ENCODE results near the gene CMPK2. TPM values are rescaled to one million over a fixed set of nuclear protein-coding genes. Genes with fewer than 3 reads are reported as not detected.

The CMPK2 gene
- total and polyA plus RNA-seq, 9 of the 15 experiments (the other 6 are each of a cell fraction or from before 2014, with no cell fraction given): 2.6 to 10.5 (median 5.0) TPM

- TF ChIP-seq, protein P1, sequence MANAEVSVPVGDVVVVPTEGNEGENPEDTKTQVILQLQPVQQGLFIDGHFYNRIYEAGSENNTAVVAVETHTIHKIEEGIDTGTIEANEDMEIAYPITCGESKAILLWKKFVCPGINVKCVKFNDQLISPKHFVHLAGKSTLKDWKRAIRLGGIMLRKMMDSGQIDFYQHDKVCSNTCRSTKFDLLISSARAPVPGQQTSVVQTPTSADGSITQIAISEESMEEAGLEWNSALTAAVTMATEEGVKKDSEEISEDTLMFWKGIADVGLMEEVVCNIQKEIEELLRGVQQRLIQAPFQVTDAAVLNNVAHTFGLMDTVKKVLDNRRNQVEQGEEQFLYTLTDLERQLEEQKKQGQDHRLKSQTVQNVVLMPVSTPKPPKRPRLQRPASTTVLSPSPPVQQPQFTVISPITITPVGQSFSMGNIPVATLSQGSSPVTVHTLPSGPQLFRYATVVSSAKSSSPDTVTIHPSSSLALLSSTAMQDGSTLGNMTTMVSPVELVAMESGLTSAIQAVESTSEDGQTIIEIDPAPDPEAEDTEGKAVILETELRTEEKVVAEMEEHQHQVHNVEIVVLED (CRISPR knock-in tag; IDR thresholded peaks at IDR 0.05): peak; percentile 72
- no peak for TF ChIP-seq ZNF282 (CRISPR knock-in tag; IDR thresholded peaks at IDR 0.05)
- no peak for TF ChIP-seq THRB (CRISPR knock-in tag; conservative IDR thresholded peaks at IDR 0.05)
- TF ChIP-seq, protein P2, sequence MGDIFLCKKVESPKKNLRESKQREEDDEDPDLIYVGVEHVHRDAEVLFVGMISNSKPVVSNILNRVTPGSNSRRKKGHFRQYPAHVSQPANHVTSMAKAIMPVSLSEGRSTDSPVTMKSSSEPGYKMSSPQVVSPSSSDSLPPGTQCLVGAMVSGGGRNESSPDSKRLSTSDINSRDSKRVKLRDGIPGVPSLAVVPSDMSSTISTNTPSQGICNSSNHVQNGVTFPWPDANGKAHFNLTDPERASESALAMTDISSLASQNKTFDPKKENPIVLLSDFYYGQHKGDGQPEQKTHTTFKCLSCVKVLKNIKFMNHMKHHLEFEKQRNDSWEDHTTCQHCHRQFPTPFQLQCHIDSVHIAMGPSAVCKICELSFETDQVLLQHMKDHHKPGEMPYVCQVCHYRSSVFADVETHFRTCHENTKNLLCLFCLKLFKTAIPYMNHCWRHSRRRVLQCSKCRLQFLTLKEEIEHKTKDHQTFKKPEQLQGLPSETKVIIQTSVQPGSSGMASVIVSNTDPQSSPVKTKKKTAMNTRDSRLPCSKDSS (IDR thresholded peaks at IDR 0.05; ENCODE audit: low read depth, partially characterized antibody): no peak
- TF ChIP-seq POLR3G (IDR thresholded peaks at IDR 0.05; ENCODE audit: extremely low read depth, insufficient read length, insufficient replicate concordance): no peak
- TF ChIP-seq EWSR1 (IDR thresholded peaks at IDR 0.05; ENCODE audit: borderline replicate concordance, low read depth, partially characterized antibody): no peak
- 0 out of 2 replicates have a peak, but pooled peaks have one; percentile 8 for TF ChIP-seq ZNF24 (IDR thresholded peaks at IDR 0.05)
- TF ChIP-seq ZBED1 (IDR thresholded peaks at IDR 0.05): 0 out of 2 replicates have a peak, but pooled peaks have one; percentile 16
- no peak for TF ChIP-seq SMARCE1 (IDR thresholded peaks at IDR 0.05)
- TF ChIP-seq SRSF3 (IDR thresholded peaks at IDR 0.05; ENCODE audit: insufficient read depth, low read length): no peak
- peak; percentile 51 for TF ChIP-seq FOSL1 (tag; conservative IDR thresholded peaks at IDR 0.05)
- no peak for TF ChIP-seq PURB (CRISPR knock-in tag; IDR thresholded peaks at IDR 0.05; ENCODE audit: low read depth)
- no peak for TF ChIP-seq LARP7 (IDR thresholded peaks at IDR 0.05)
- TF ChIP-seq CHCHD3 (CRISPR knock-in tag; IDR thresholded peaks at IDR 0.05): no peak
- no peak for TF ChIP-seq TSC22D4 (tag; IDR thresholded peaks at IDR 0.05)
- TF ChIP-seq, protein P3, sequence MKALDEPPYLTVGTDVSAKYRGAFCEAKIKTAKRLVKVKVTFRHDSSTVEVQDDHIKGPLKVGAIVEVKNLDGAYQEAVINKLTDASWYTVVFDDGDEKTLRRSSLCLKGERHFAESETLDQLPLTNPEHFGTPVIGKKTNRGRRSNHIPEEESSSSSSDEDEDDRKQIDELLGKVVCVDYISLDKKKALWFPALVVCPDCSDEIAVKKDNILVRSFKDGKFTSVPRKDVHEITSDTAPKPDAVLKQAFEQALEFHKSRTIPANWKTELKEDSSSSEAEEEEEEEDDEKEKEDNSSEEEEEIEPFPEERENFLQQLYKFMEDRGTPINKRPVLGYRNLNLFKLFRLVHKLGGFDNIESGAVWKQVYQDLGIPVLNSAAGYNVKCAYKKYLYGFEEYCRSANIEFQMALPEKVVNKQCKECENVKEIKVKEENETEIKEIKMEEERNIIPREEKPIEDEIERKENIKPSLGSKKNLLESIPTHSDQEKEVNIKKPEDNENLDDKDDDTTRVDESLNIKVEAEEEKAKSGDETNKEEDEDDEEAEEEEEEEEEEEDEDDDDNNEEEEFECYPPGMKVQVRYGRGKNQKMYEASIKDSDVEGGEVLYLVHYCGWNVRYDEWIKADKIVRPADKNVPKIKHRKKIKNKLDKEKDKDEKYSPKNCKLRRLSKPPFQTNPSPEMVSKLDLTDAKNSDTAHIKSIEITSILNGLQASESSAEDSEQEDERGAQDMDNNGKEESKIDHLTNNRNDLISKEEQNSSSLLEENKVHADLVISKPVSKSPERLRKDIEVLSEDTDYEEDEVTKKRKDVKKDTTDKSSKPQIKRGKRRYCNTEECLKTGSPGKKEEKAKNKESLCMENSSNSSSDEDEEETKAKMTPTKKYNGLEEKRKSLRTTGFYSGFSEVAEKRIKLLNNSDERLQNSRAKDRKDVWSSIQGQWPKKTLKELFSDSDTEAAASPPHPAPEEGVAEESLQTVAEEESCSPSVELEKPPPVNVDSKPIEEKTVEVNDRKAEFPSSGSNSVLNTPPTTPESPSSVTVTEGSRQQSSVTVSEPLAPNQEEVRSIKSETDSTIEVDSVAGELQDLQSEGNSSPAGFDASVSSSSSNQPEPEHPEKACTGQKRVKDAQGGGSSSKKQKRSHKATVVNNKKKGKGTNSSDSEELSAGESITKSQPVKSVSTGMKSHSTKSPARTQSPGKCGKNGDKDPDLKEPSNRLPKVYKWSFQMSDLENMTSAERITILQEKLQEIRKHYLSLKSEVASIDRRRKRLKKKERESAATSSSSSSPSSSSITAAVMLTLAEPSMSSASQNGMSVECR (CRISPR knock-in tag; IDR thresholded peaks at IDR 0.05): peak; percentile 57
- no peak for TF ChIP-seq MBD2 (IDR thresholded peaks at IDR 0.05; ENCODE audit: borderline replicate concordance, low read depth)
- TF ChIP-seq SAFB2 (IDR thresholded peaks at IDR 0.05; ENCODE audit: borderline replicate concordance, low read depth, low read length, severe bottlenecking): no peak
- no peak; the same call in 1 of the 2 replicates for TF ChIP-seq EP400 (IDR thresholded peaks at IDR 0.05)
Measured at GRCh38 chr2:6865346-6866274, at the start of gene CMPK2 (continued).

All from K562 (cell line).